Measurements from ENCODE around the gene EEF1AKMT1. TPM values are rescaled to one million over a fixed set of nuclear protein-coding genes. Genes with fewer than 3 reads are reported as not detected.
A peak's percentile ranks its signal among the peaks of the same experiment; 100 is the strongest.

The EEF1AKMT1 gene, protein sequence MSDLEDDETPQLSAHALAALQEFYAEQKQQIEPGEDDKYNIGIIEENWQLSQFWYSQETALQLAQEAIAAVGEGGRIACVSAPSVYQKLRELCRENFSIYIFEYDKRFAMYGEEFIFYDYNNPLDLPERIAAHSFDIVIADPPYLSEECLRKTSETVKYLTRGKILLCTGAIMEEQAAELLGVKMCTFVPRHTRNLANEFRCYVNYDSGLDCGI
- total RNA-seq: 10 to 100 TPM in 1 of 2 donors, 1 to 10 TPM in 1; 8.8 to 10.3 TPM

DNA sequence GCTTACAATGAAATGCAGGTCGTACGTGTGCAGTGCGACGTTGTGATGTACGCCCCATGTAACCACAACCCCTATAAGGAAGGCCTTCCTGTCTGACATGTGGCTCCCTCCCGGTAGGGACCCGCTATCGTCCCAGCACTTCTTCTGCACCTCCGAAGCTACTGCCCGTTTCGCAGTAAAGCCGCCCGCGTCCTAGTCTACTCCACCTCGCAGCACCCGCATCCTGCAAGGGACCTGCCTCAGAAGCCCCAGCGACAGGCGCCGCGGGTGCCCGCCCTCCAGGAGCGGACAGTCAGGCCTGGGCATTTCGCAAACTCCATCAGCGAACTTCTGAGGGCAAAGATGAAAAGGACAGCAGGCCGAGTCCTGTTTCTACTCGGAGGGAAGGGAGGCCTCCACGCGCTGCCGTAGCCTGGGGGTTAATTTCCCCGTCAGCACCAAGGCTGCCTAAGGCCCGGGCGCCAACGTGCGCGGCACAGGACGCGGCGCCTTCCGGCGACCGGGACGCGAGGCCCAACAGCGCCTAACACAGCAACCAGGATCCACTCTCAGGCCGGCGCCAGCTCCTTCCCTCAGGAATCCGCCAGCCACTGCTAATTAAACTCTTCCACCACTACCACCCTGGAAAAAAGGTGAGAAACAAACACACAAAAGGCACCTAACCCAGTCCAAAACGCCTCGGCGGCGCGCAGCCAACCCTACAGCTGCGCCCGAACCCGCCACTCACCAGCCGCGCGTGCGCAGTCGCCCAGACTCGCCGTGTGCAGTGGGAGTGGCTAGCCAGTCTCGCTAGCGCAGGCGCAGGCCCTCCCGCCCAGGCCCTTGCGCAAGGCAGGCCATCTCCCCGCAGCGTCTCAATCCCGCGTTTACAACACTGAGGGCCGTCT, at the start of gene EEF1AKMT1:
Gene EEF1AKMT1 (minus strand): TSS at position 768 of the 887 bp plus-strand sequence. CDS start 16,363 bp downstream, outside the sequence.
- H3K27me3 Mint-ChIP-seq (ENCODE audit: low read depth): no peaks in the 10 kb centered on the region
- ATAC-seq (replicated peaks in 1 of 2) (peak; percentile 87 to 94), DNase-seq (peak; percentile 96 to 97)
- H3K4me1 Mint-ChIP-seq (ENCODE audit: low read depth): peaks cover 59% of the 10 kb centered on the region
- H3K9me3 Mint-ChIP-seq: peaks cover 7% of the 10 kb centered on the region in 2 donors
- peaks cover 11 to 25% of the 10 kb centered on the region in 2 donors for H3K36me3 Mint-ChIP-seq (ENCODE audit: insufficient read depth in 2 of 2)
- peak within 1 kb of the TSS; percentile 82 to 94 for H3K4me3 Mint-ChIP-seq
- H3K27ac Mint-ChIP-seq: peak within 1 kb of the TSS; percentile 93

GRCh38 chr13:20823071-20823470, 49.3 kb upstream of the EEF1AKMT1 start:
- Mint-ChIP-seq H3K4me1 (ENCODE audit: low read depth) (peaks cover 13% of the 10 kb centered on the region), H3K27me3 (ENCODE audit: low read depth) (no peaks in the 10 kb centered on the region), H3K36me3 (ENCODE audit: insufficient read depth in 2 of 2) (peaks cover 0 to 4% of the 10 kb centered on the region in 2 donors), H3K9me3 (no peaks in the 10 kb centered on the region), H3K27ac (no peak overlapping the region), H3K4me3 (no peak overlapping the region)
- DNase-seq: no peak
- no peak for ATAC-seq (replicated peaks in 1 of 2)

- ATAC-seq (replicated peaks in 1 of 2): no peak
- H3K36me3 Mint-ChIP-seq (ENCODE audit: insufficient read depth in 2 of 2): peaks cover 0 to 5% of the 10 kb centered on the region in 2 donors
- DNase-seq: no peak
- no peak overlapping the region for H3K4me3 Mint-ChIP-seq
- H3K27ac Mint-ChIP-seq: no peak overlapping the region
- H3K27me3 Mint-ChIP-seq (ENCODE audit: low read depth): no peaks in the 10 kb centered on the region
- peaks cover 13% of the 10 kb centered on the region for H3K4me1 Mint-ChIP-seq (ENCODE audit: low read depth)
- H3K9me3 Mint-ChIP-seq: no peaks in the 10 kb centered on the region
Observed at GRCh38 chr13:20822406-20822805, 48.6 kb upstream of the EEF1AKMT1 start.

GRCh38 chr13:20819715-20820114, 46.0 kb upstream of the EEF1AKMT1 start:
- no peak overlapping the region for H3K27ac Mint-ChIP-seq
- H3K9me3 Mint-ChIP-seq: no peaks in the 10 kb centered on the region
- H3K36me3 Mint-ChIP-seq (ENCODE audit: insufficient read depth in 2 of 2): peaks cover 0 to 7% of the 10 kb centered on the region in 2 donors
- DNase-seq (no peak), ATAC-seq (replicated peaks in 1 of 2) (no peak)
- peaks cover 13% of the 10 kb centered on the region for H3K4me1 Mint-ChIP-seq (ENCODE audit: low read depth)
- H3K27me3 Mint-ChIP-seq (ENCODE audit: low read depth): no peaks in the 10 kb centered on the region
- H3K4me3 Mint-ChIP-seq: no peak overlapping the region

DNA sequence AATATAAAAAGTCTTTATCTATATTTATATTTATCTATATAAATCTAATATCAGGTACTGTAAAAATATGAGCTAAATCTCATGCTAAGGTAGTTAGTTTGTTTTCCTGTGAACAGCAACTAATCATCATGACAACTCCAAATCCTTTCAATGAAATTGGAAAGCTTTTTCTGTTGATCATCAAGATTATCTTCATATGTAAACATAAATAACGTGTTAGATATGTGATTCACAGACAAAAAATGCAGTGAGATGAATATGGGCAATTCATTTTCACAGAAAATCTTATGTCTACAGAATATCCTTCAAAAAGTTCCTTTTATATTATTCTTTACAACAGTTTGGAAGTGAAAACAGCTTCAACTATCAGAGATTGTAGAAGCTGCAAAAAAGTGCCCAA, 41.7 kb upstream of the EEF1AKMT1 start:
- Mint-ChIP-seq H3K36me3 (ENCODE audit: insufficient read depth in 2 of 2) (peaks cover 1 to 18% of the 10 kb centered on the region in 2 donors), H3K4me3 (no peak overlapping the region), H3K27ac (no peak overlapping the region), H3K27me3 (ENCODE audit: low read depth) (no peaks in the 10 kb centered on the region), H3K9me3 (no peaks in the 10 kb centered on the region), H3K4me1 (ENCODE audit: low read depth) (peaks cover 2% of the 10 kb centered on the region)
- no peak for ATAC-seq (replicated peaks in 1 of 2)
- no peak for DNase-seq

DNA sequence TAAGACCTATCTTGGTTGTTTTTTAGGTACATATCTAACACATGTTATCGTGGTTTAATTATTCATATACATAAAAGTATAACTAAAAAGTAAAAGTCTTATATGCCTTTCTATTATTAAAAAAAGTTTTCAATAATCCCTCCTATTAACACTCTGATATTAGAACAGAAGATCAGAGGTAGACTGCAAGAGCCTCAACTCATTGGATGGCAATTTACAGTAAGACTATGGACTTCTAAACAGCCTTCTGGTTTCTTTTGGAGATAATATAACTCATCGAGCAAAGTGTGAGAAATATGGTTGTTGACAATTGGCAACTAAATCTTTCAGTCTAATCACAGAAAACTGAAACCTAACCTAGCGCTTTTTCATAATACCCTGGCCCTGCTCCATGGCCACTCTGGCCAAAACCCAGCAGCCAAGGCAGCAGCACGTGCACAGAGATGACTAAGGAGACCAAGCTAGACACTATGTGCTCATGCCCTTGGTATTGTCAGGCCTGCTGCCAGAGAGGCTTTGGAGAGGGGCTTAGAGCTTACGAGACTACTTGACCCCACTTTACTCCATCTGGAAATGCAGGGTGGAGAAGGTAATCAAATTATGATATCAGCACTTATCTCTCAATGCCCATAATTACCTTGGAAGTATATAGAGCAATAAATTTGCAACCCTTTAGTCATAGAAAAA, 40.6 kb upstream of the EEF1AKMT1 start:
- Mint-ChIP-seq H3K9me3 (no peaks in the 10 kb centered on the region), H3K4me1 (ENCODE audit: low read depth) (no peaks in the 10 kb centered on the region), H3K4me3 (no peak overlapping the region), H3K36me3 (ENCODE audit: insufficient read depth in 2 of 2) (peaks cover 1 to 18% of the 10 kb centered on the region in 2 donors), H3K27ac (no peak overlapping the region), H3K27me3 (ENCODE audit: low read depth) (no peaks in the 10 kb centered on the region)
- ATAC-seq (replicated peaks in 1 of 2): no peak
- DNase-seq: no peak

DNA sequence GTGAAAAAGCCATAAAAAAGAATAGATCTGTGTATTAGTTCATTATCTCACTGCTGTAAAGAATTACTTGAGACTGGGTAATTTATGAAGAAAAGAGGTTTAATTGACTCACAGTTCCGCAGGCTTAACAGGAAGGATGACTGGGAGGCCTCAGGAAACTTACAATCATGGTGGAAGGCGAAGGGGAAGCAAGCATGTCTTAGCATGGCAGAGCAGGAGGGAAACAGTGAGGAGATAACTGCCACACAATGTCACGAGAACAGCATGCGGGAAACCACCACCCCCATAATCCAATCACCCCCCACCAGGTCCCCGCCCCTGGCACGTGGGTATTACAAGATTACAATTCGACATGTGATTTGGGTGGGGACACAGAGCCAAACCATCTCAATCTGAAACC, 39.1 kb upstream of the EEF1AKMT1 start:
- no peaks in the 10 kb centered on the region for H3K4me1 Mint-ChIP-seq (ENCODE audit: low read depth)
- no peak overlapping the region for H3K27ac Mint-ChIP-seq
- H3K4me3 Mint-ChIP-seq: no peak overlapping the region
- peaks cover 1 to 21% of the 10 kb centered on the region in 2 donors for H3K36me3 Mint-ChIP-seq (ENCODE audit: insufficient read depth in 2 of 2)
- H3K27me3 Mint-ChIP-seq (ENCODE audit: low read depth): no peaks in the 10 kb centered on the region
- DNase-seq: no peak
- no peaks in the 10 kb centered on the region for H3K9me3 Mint-ChIP-seq
- ATAC-seq (replicated peaks in 1 of 2): no peak

- no peak for ATAC-seq (replicated peaks in 1 of 2)
- H3K27ac Mint-ChIP-seq: peak overlapping the region; percentile 14
- H3K36me3 Mint-ChIP-seq (ENCODE audit: insufficient read depth in 2 of 2): peaks cover 1 to 23% of the 10 kb centered on the region in 2 donors
Observed at GRCh38 chr13:20810808-20811207, 37.0 kb upstream of the EEF1AKMT1 start.

GRCh38 chr13:20808874-20809273, 35.1 kb upstream of the EEF1AKMT1 start:
- Mint-ChIP-seq H3K4me3 (no peak overlapping the region), H3K27me3 (ENCODE audit: low read depth) (no peaks in the 10 kb centered on the region), H3K4me1 (ENCODE audit: low read depth) (no peaks in the 10 kb centered on the region), H3K9me3 (no peaks in the 10 kb centered on the region), H3K27ac (no peak overlapping the region), H3K36me3 (ENCODE audit: insufficient read depth in 2 of 2) (peaks cover 4 to 23% of the 10 kb centered on the region in 2 donors)
- ATAC-seq (replicated peaks in 1 of 2) (no peak), DNase-seq (no peak)

More at GRCh38 chr13:20810808-20811207, 37.0 kb upstream of the EEF1AKMT1 start:
- DNase-seq: no peak
- Mint-ChIP-seq H3K27me3 (ENCODE audit: low read depth) (no peaks in the 10 kb centered on the region), H3K4me3 (no peak overlapping the region), H3K4me1 (ENCODE audit: low read depth) (no peaks in the 10 kb centered on the region), H3K9me3 (no peaks in the 10 kb centered on the region)

DNA sequence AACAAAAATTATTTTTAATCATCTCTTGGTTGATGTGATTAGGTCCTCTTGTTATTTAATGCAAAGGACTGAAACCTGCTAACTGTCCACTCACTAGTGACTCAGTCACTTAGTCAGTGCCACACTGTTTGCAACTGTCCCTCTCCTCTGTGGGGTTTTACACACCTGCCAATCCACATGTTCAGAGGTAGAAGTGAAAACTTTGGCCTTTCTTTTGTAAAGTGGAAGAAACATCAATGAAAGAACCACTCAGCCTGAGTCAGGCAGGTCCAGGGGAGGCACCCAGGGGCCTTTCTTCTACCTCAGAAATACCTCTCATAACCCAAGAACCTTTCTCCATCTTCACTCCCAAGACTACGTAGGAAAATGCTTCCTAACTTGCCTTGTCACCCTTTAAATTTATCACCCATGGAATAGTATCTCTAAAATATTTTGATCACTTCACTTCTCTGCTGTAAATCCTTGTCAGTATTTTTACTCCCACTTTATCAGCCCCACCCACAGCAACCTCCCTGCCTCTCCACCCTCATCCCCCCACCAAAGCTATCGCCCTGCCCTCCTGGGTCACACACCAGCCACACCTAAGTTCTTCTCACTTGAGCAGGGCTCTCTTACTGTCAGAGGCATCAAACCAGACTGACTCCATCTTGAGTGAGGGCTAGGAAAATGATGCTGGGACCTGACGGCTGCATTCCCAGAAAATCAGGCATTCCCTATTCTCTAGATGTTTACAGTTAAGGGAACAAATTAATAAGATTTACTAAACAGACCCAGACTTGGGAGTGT, 29.6 kb upstream of the EEF1AKMT1 start:
- ATAC-seq (replicated peaks in 1 of 2): peak in 1 of 2 donors; percentile 35
- Mint-ChIP-seq H3K4me1 (ENCODE audit: low read depth) (peaks cover 10% of the 10 kb centered on the region), H3K27me3 (ENCODE audit: low read depth) (no peaks in the 10 kb centered on the region), H3K4me3 (no peak overlapping the region), H3K9me3 (no peaks in the 10 kb centered on the region), H3K36me3 (ENCODE audit: insufficient read depth in 2 of 2) (peaks cover 5 to 16% of the 10 kb centered on the region in 2 donors), H3K27ac (peak overlapping the region; percentile 58)
- DNase-seq: no peak

- Mint-ChIP-seq H3K36me3 (ENCODE audit: insufficient read depth in 2 of 2) (peaks cover 5 to 16% of the 10 kb centered on the region in 2 donors), H3K27ac (peak overlapping the region; percentile 13), H3K9me3 (no peaks in the 10 kb centered on the region), H3K4me3 (no peak overlapping the region), H3K4me1 (ENCODE audit: low read depth) (peaks cover 16% of the 10 kb centered on the region), H3K27me3 (ENCODE audit: low read depth) (no peaks in the 10 kb centered on the region)
- DNase-seq: no peak
- ATAC-seq (replicated peaks in 1 of 2): no peak
Observed at GRCh38 chr13:20801707-20802106, 27.9 kb upstream of the EEF1AKMT1 start.

GRCh38 chr13:20799726-20800416, 26.1 kb upstream of the EEF1AKMT1 start:
- no peak for ATAC-seq (replicated peaks in 1 of 2)
- no peak for DNase-seq
- H3K27ac Mint-ChIP-seq: peak overlapping the region; percentile 46
- H3K9me3 Mint-ChIP-seq: no peaks in the 10 kb centered on the region
- peaks cover 2 to 14% of the 10 kb centered on the region in 2 donors for H3K36me3 Mint-ChIP-seq (ENCODE audit: insufficient read depth in 2 of 2)
- peaks cover 16% of the 10 kb centered on the region for H3K4me1 Mint-ChIP-seq (ENCODE audit: low read depth)
- no peak overlapping the region for H3K4me3 Mint-ChIP-seq
- H3K27me3 Mint-ChIP-seq (ENCODE audit: low read depth): no peaks in the 10 kb centered on the region

Measured in activated T-cell treated with anti-CD3 and anti-CD28 coated beads, Interleukin-2, amount 50 U/mL, for 72 hours (primary cell).